Parathyroid adenoma (tissue), 2 donors: Measurements from ENCODE around the gene FHOD3.

Experiments used
- H2AFZ ChIP-seq: fragments of 300-600 bp; sonication (generic); one replicate; pipeline ENCODE4 v1.7.0; 2017; ENCODE audit warnings: antibody characterized with exemption, mild to moderate bottlenecking
- H3K27ac ChIP-seq: fragments of 300-600 bp; sonication (generic); one replicate; pipeline ENCODE4 v1.7.0; 2017
- H3K27me3 ChIP-seq: fragments of 300-600 bp; sonication (generic); one replicate; pipeline ENCODE4 v1.7.0; 2017; ENCODE audit warnings: low read length; ENCODE audit not compliant: control insufficient read depth, insufficient read depth
- H3K36me3 ChIP-seq: fragments of 300-600 bp; sonication (generic); one replicate; pipeline ENCODE4 v1.7.0; 2017; ENCODE audit warnings: low read length; ENCODE audit not compliant: control insufficient read depth, insufficient read depth
- H3K4me1 ChIP-seq: fragments of 300-600 bp; sonication (generic); one replicate; pipeline ENCODE4 v1.7.0; 2017; ENCODE audit warnings: control low read depth
- H3K4me2 ChIP-seq: fragments of 300-600 bp; sonication (generic); one replicate; pipeline ENCODE4 v1.7.0; 2017; ENCODE audit warnings: low read length
- H3K4me3 ChIP-seq: fragments of 300-600 bp; sonication (generic); one replicate; pipeline ENCODE4 v1.7.0; 2017; ENCODE audit warnings: low read depth, low read length
- H3K79me2 ChIP-seq: fragments of 300-600 bp; sonication (generic); one replicate; pipeline ENCODE4 v1.7.0; 2017; ENCODE audit warnings: control low read depth
- H3K9ac ChIP-seq: fragments of 300-600 bp; sonication (generic); one replicate; pipeline ENCODE4 v1.7.0; 2017; ENCODE audit warnings: mild to moderate bottlenecking
- H3K9me3 ChIP-seq: fragments of 300-600 bp; sonication (generic); one replicate; pipeline ENCODE4 v1.7.0; 2017; ENCODE audit warnings: low read length; ENCODE audit not compliant: control insufficient read depth
- TF ChIP-seq, protein P1 (sequence below): fragments of 300-600 bp; sonication (generic); IDR thresholded peaks from one replicate; pipeline ENCODE4 v1.7.0; 2017; ENCODE audit warnings: antibody characterized with exemption, mild to moderate bottlenecking
- donor health status: primary hyperparathyroidism.

Gene FHOD3

GRCh38 chr18:36709315-36709714 is 411.8 kb downstream of the FHOD3 start:
- TF ChIP-seq, protein P1, sequence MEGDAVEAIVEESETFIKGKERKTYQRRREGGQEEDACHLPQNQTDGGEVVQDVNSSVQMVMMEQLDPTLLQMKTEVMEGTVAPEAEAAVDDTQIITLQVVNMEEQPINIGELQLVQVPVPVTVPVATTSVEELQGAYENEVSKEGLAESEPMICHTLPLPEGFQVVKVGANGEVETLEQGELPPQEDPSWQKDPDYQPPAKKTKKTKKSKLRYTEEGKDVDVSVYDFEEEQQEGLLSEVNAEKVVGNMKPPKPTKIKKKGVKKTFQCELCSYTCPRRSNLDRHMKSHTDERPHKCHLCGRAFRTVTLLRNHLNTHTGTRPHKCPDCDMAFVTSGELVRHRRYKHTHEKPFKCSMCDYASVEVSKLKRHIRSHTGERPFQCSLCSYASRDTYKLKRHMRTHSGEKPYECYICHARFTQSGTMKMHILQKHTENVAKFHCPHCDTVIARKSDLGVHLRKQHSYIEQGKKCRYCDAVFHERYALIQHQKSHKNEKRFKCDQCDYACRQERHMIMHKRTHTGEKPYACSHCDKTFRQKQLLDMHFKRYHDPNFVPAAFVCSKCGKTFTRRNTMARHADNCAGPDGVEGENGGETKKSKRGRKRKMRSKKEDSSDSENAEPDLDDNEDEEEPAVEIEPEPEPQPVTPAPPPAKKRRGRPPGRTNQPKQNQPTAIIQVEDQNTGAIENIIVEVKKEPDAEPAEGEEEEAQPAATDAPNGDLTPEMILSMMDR: no peak
- H3K4me3 ChIP-seq: no peak overlapping the region
- H3K79me2 ChIP-seq: no peaks in the 10 kb centered on the region
- no peaks in the 10 kb centered on the region for H3K36me3 ChIP-seq
- H2AFZ ChIP-seq: no peak overlapping the region
- no peak overlapping the region for H3K4me2 ChIP-seq
- no peak overlapping the region for H3K27ac ChIP-seq
- H3K27me3 ChIP-seq: no peaks in the 10 kb centered on the region
- H3K4me1 ChIP-seq: no peaks in the 10 kb centered on the region
- H3K9me3 ChIP-seq: no peaks in the 10 kb centered on the region
- no peak overlapping the region for H3K9ac ChIP-seq

DNA sequence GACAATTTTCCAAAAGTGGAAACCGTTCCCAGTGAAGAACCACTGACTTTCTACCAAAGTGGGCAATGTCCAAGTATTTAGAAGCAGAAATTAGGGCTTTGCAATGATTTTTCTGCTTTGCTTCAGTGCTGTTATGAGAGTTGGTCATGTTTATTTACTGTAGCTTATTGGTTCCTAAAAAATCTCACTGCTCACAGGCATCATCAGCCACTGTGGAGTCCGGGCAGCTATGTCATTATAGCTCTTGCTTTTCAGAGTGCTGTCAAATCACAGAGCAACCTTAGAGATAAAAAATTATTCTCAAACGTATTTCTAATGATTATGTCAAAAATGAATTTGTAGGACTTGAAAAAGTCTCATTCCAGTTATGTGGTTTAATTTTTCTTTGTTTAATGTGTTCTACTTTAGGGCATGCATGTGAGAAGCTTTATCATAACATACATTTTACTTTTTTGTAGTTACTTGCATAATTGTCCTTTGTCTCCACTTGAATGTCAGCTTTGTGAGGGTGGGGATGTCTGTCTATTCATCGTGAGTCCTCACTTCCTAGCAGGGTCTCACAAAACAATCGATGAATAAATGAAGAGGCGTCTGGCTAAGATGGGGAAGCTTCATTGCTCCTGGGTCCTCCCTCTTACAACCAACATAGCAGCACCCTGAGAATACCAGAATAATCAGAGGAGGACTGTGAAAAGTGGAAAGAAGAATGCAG is 413.7 kb downstream of the FHOD3 start:
- TF ChIP-seq, protein P1: no peak
- Histone ChIP-seq H2AFZ (no peak overlapping the region), H3K9me3 (no peaks in the 10 kb centered on the region), H3K4me3 (no peak overlapping the region), H3K4me2 (no peak overlapping the region), H3K4me1 (no peaks in the 10 kb centered on the region), H3K27ac (no peak overlapping the region), H3K79me2 (no peaks in the 10 kb centered on the region), H3K36me3 (no peaks in the 10 kb centered on the region), H3K9ac (no peak overlapping the region), H3K27me3 (no peaks in the 10 kb centered on the region)

GRCh38 chr18:36711813-36712444 is 414.4 kb downstream of the FHOD3 start:
- no peaks in the 10 kb centered on the region for H3K79me2 ChIP-seq
- no peaks in the 10 kb centered on the region for H3K27me3 ChIP-seq
- H3K4me2 ChIP-seq: no peak overlapping the region
- no peaks in the 10 kb centered on the region for H3K4me1 ChIP-seq
- no peak overlapping the region for H2AFZ ChIP-seq
- no peak overlapping the region for H3K27ac ChIP-seq
- TF ChIP-seq, protein P1: no peak
- no peaks in the 10 kb centered on the region for H3K9me3 ChIP-seq
- H3K36me3 ChIP-seq: no peaks in the 10 kb centered on the region
- H3K9ac ChIP-seq: no peak overlapping the region
- H3K4me3 ChIP-seq: no peak overlapping the region

- H3K4me1 ChIP-seq: no peaks in the 10 kb centered on the region
- H3K9ac ChIP-seq: no peak overlapping the region
- no peaks in the 10 kb centered on the region for H3K9me3 ChIP-seq
- no peaks in the 10 kb centered on the region for H3K36me3 ChIP-seq
- no peak overlapping the region for H3K27ac ChIP-seq
- H2AFZ ChIP-seq: no peak overlapping the region
- no peaks in the 10 kb centered on the region for H3K27me3 ChIP-seq
- TF ChIP-seq, protein P1: no peak
- H3K4me2 ChIP-seq: no peak overlapping the region
- H3K79me2 ChIP-seq: no peaks in the 10 kb centered on the region
- H3K4me3 ChIP-seq: no peak overlapping the region
These were observed 417.0 kb downstream of the FHOD3 start for GRCh38 chr18:36714476-36714875.
